ENCODE results near the gene KRT13.

GRCh38 chr17:41547378-41547841 is 42.0 kb upstream of the KRT13 start:
- TF ChIP-seq CTCF (IDR thresholded peaks at IDR 0.05) (no peak), POLR2A (IDR thresholded peaks at IDR 0.05) (no peak)

Measured in uterus (tissue), 2 donors.